Transverse colon (tissue), 4 donors: ENCODE results near the gene ZSCAN22.

ENCODE experiments used
- CTCF ChIP-seq, 5 experiments: fragments of 200-600 bp in 3 of 5; fragments of 450-650 bp in 2 of 5; sonication (generic) in 3 of 5; IDR thresholded peaks; 1 replicate in 2 of 5; 2 replicates in 3 of 5; pipeline ENCODE4 v1.5.1; 2016 to 2017; ENCODE audit warnings: antibody characterized with exemption in 5 of 5, inconsistent platforms in 3 of 5, mild to moderate bottlenecking in 2 of 5, moderate library complexity in 1 of 5
- EP300 ChIP-seq: sonication (generic); formaldehyde crosslinking; IDR thresholded peaks from one replicate; pipeline ENCODE4 v1.6.1; 2017; ENCODE audit warnings: antibody characterized with exemption, low read depth
- POLR2AphosphoS5 ChIP-seq, 3 donors: sonication (generic); formaldehyde crosslinking; IDR thresholded peaks; one replicate each; pipeline ENCODE4 v1.6.1; 2016; ENCODE audit warnings: antibody characterized with exemption in 3 of 3

DNA sequence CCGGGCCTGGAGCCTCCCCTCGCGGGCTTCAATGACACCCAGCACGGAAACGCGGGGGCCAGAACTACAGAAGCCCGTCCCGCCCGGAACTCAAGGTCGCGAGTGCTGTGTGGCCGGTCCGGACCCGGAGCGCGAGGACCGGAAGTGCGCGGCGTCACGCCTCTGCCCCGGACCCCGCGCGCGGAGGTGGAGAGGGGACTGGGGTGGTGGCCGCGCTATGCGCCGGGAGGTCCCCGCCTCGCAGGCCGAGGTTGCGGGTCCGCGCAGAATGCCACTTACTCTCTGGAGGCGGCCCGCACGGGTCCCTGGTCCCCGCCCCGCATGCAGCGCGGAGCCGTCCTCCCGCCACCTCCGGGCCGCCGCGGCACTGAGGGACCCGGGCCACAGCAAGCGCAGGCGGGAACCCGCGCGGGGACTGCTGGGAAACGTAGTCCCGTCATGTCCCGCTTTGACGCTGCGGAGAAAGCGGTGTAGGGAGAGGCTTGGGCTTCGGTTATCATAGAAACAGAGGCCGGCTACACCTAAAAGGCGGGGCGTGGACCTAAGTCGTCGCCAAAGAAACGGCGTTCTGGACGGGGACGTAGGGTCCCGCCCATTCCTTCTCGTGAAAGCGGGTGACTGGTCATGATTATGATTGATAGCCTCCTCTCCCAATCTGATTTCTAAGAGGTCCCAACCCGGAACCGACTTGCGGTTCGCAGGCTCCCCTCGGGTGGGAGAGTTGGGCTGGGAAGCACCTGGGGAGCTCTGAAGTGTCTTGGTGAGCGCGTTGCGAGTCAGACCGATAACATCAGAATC lies 54.1 kb downstream of the ZSCAN22 start, which contains the start of gene ZNF837:
- TF ChIP-seq CTCF (IDR thresholded peaks at IDR 0.05) (peak in 1 of 5 experiments; percentile 35), EP300 (no peak), POLR2AphosphoS5 (IDR thresholded peaks at IDR 0.05) (peak; percentile 50 to 95 (median 92))
